Breast epithelium (tissue), 4 donors: ENCODE measurements around the gene ADCY5. TPM values are rescaled to one million over a fixed set of nuclear protein-coding genes. Genes with fewer than 3 reads are reported as not detected.

Source experiments
- DNase-seq, 2 donors: peaks; one replicate each; pipeline ENCODE4 v3.0.0-alpha.2; 2019; ENCODE audit warnings: low spot score in 2 of 2
- H3K27ac ChIP-seq, 2 donors: fragments of 200-600 bp; sonication (generic) in 1 of 2; one replicate each; pipeline ENCODE4 v1.5.1; 2016 to 2019; ENCODE audit warnings: mild to moderate bottlenecking in 1 of 2
- H3K27me3 ChIP-seq, 2 donors: fragments of 200-600 bp; sonication (generic) in 1 of 2; one replicate each; pipeline versions ENCODE4 v1.5.1 to v1.6.0; 2017 to 2019; ENCODE audit warnings: control low read depth in 1 of 2, mild to moderate bottlenecking in 1 of 2
- H3K36me3 ChIP-seq: fragments of 200-600 bp; one replicate; pipeline ENCODE4 v1.5.1; 2019
- H3K4me1 ChIP-seq, 2 donors: fragments of 200-600 bp; sonication (generic); one replicate each; pipeline ENCODE4 v1.5.1; 2016 to 2019; ENCODE audit warnings: control low read depth in 1 of 2
- H3K4me3 ChIP-seq, 3 donors: fragments of 200-600 bp; sonication (generic); 1 replicate in 2 of 3; 2 replicates in 1 of 3; pipeline ENCODE4 v1.5.1; 2016 to 2019; ENCODE audit warnings: mild to moderate bottlenecking in 3 of 3, moderate library complexity in 2 of 3
- H3K9me3 ChIP-seq, 2 donors: fragments of 200-600 bp; sonication (generic) in 1 of 2; one replicate each; pipeline ENCODE4 v1.5.1; 2016 to 2019; ENCODE audit warnings: control low read depth in 1 of 2
- POLR2A ChIP-seq: fragments of 450-650 bp; IDR thresholded peaks from one replicate; pipeline ENCODE4 v1.6.1; 2016; ENCODE audit warnings: antibody characterized with exemption, mild to moderate bottlenecking, moderate library complexity
- POLR2AphosphoS5 ChIP-seq, 3 donors: sonication (generic); formaldehyde crosslinking; IDR thresholded peaks; one replicate each; pipeline ENCODE4 v1.6.1; 2017; ENCODE audit warnings: antibody characterized with exemption in 3 of 3
- intact Hi-C: fragments of 100-400 bp; cut with DNase I; formaldehyde crosslinking; loops from one replicate; pipeline ENCODE4 v1.15.1; 2023; ENCODE audit warnings: low total_unique reads
- total RNA-seq, 3 donors: library from RNA; depleted of rRNA; stranded (reverse); fragments of >200 nt; gene quantifications; one replicate each; pipeline ENCODE4 v1.1.0, GENCODE V29; 2016
- TF ChIP-seq, protein P1 (sequence below), 3 donors: fragments of 450-650 bp; IDR thresholded peaks; one replicate each; pipeline ENCODE4 v1.5.1; 2016 to 2017; ENCODE audit warnings: antibody characterized with exemption in 3 of 3, mild to moderate bottlenecking in 3 of 3, moderate library complexity in 3 of 3

ADCY5 gene
- total RNA-seq, 3 donors from 2014 or later, result 10.1 to 32.5 (median 11.5) TPM

DNA sequence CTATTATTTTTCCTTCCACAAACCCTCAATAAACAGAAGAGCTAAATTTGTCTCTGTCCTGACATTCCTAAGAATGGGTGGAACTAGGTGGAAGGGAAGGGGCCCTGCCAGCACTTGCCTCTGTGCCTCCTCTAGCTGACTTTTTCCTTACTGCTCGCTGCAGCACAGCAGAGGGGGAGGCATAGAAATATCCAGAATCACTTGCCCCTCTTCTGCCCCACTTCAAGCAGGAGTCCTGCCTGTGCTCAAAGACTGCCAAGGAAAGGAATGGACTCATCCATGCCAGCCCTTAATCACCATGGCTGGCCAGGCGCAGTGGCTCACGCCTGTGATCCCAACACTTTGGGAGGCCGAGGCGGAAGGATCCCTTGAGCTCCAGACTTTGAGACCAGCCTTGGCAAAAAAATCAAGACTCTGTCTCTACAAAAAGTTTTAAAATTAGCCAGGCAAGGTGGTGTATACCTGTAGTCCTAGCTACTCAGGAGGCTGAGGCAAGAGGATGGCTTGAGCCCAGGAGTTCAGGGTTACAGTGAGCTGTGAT, 51.8 kb downstream of the ADCY5 start:
- H3K4me1 ChIP-seq, result no peaks in the 10 kb centered on the region
- no peaks in the 10 kb centered on the region for H3K9me3 ChIP-seq
- no peaks in the 10 kb centered on the region for H3K27me3 ChIP-seq
- H3K4me3 ChIP-seq, result no peak overlapping the region
- TF ChIP-seq POLR2AphosphoS5 (IDR thresholded peaks at IDR 0.05) (no peak), POLR2A (no peak)
- TF ChIP-seq, protein P1, sequence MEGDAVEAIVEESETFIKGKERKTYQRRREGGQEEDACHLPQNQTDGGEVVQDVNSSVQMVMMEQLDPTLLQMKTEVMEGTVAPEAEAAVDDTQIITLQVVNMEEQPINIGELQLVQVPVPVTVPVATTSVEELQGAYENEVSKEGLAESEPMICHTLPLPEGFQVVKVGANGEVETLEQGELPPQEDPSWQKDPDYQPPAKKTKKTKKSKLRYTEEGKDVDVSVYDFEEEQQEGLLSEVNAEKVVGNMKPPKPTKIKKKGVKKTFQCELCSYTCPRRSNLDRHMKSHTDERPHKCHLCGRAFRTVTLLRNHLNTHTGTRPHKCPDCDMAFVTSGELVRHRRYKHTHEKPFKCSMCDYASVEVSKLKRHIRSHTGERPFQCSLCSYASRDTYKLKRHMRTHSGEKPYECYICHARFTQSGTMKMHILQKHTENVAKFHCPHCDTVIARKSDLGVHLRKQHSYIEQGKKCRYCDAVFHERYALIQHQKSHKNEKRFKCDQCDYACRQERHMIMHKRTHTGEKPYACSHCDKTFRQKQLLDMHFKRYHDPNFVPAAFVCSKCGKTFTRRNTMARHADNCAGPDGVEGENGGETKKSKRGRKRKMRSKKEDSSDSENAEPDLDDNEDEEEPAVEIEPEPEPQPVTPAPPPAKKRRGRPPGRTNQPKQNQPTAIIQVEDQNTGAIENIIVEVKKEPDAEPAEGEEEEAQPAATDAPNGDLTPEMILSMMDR (IDR thresholded peaks at IDR 0.05), result no peak
- no peak for DNase-seq
- H3K27ac ChIP-seq, result peak overlapping the region in 1 of 2 donors; percentile 32
- intact Hi-C loops, result no loop called here
- H3K36me3 ChIP-seq, result no peaks in the 10 kb centered on the region

DNA sequence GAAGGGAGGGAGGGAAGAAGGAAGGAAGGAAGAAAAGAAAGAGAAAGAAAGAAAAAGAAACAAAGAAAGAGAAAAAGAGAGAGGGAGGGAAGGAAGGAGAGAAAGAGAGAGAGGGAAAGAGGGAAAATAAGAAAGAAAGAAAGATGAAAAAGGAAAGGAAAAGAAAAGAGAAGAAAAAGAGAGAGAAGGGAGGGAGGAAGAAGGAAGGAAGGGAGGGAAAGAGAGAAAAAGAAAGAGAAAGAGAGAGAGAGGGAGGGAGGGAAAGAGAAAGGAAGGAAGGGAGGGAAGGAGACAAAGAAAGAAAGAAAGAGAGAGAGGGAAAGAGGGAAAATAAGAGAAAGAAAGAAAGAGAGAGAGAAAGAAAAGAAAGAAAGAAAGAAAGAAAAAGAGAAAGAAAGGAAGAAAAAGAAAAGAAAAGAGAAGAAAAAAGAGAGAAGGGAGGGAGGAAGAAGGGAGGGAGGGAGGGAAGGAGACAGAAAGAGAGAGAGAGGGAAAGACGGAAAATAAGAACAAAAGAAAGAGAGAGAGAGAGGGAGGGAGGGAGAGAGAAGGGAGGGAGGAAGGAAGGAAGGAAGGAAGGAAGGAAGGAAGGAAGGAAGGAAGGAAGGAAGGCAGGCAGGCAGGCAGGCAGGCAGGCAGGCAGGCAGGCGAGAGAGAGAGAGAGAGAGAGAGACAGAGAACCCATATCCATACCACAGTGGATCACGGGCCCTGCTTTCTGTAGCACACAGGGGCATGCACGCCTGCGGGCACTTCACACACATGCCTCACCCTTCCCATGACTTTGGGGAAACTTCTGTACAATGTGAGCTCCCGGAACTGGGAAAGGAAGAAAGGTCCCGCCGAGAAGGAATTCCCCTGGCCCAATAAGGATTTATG, 52.5 kb downstream of the ADCY5 start:
- TF ChIP-seq POLR2AphosphoS5 (IDR thresholded peaks at IDR 0.05) (no peak), POLR2A (no peak)
- TF ChIP-seq, protein P1 (IDR thresholded peaks at IDR 0.05), result no peak
- DNase-seq, result no peak
- peak overlapping the region in 1 of 2 donors; percentile 32 for H3K27ac ChIP-seq

DNA sequence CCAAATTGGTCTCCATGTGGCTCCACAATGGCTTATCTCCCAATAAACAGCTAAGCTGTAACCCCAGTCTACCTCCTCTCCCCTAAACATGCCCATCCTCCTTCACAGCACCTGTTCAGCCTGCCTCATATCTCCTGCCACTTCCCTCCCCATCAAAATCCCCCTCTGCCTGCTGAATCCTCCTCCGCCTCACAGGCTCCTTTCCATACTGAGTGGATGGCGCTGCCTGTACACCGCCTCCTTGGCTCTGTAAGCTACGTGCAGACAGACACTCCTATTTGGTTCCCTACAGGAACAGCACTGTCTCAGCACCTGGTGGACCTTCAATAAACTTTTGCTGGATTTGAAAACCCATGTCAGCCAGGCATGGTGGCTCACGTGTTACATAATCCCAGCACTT, 53.7 kb downstream of the ADCY5 start:
- Histone ChIP-seq H3K4me1 (no peaks in the 10 kb centered on the region), H3K27me3 (no peaks in the 10 kb centered on the region), H3K9me3 (no peaks in the 10 kb centered on the region), H3K36me3 (no peaks in the 10 kb centered on the region), H3K27ac (no peak overlapping the region), H3K4me3 (no peak overlapping the region)
- DNase-seq, result no peak
- intact Hi-C loops, result no loop called here
- no peak for TF ChIP-seq POLR2A
- TF ChIP-seq, protein P1 (IDR thresholded peaks at IDR 0.05), result no peak
- no peak for TF ChIP-seq POLR2AphosphoS5 (IDR thresholded peaks at IDR 0.05)

More for the DNA sequence above, 52.5 kb downstream of the ADCY5 start:
- no peak overlapping the region for H3K4me3 ChIP-seq
- no peaks in the 10 kb centered on the region for H3K27me3 ChIP-seq
- no peaks in the 10 kb centered on the region for H3K36me3 ChIP-seq
- intact Hi-C loops, result no loop called here
- H3K9me3 ChIP-seq, result no peaks in the 10 kb centered on the region
- no peaks in the 10 kb centered on the region for H3K4me1 ChIP-seq

DNA sequence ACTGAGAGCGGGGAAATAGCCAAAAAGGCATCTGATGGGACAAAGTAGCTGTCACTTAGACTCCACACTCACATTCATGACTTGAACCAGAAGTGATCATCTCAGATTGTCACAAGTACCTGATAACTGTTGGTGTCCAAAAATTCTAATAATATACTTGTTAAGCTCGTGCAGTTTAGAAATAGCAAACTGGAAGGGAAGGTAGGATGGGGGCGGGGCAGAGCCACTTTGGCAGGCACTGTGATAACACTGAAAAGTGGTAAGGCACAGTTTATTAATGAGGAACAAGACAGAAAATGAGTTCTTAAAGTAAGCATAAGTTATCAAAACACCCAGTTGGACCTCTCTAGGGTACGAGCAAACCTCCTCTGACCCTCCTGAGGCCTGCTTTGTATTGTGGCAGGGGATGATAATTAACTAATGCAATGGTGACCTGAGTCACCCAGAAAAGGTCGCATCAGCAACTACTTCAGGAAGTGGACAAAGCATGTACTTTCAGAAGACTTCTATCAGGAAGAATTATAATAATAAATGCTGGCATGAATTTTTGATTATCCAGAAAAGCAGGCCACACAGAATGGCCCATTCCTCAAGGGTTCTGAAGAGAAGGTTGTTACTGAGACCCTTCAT, 54.4 kb downstream of the ADCY5 start:
- Histone ChIP-seq H3K9me3 (no peaks in the 10 kb centered on the region), H3K36me3 (no peaks in the 10 kb centered on the region), H3K27me3 (no peaks in the 10 kb centered on the region), H3K27ac (no peak overlapping the region), H3K4me3 (no peak overlapping the region), H3K4me1 (no peaks in the 10 kb centered on the region)
- intact Hi-C loops, result no loop called here
- no peak for DNase-seq
- TF ChIP-seq POLR2A, result no peak
- TF ChIP-seq, protein P1 (IDR thresholded peaks at IDR 0.05), result no peak
- TF ChIP-seq POLR2AphosphoS5 (IDR thresholded peaks at IDR 0.05), result no peak
